HUES48 (cell line): Measurements from ENCODE around the gene MLIP.

Experiments used
- H3K27ac ChIP-seq: one replicate; pipeline ENCODE4 v1.7.0; 2013; ENCODE audit warnings: low read depth, low read length, inconsistent platforms
- H3K27me3 ChIP-seq: 2 replicates; pipeline ENCODE4 v1.6.1; 2013; ENCODE audit warnings: mild to moderate bottlenecking, low read length; ENCODE audit not compliant: control insufficient read depth, insufficient read depth
- H3K36me3 ChIP-seq: 2 replicates; pipeline ENCODE4 v1.6.1; 2013; ENCODE audit warnings: low read length; ENCODE audit not compliant: control insufficient read depth, insufficient read depth
- H3K4me1 ChIP-seq: 2 replicates; pipeline ENCODE4 v1.6.1; 2013; ENCODE audit warnings: mild to moderate bottlenecking, low read length; ENCODE audit not compliant: control insufficient read depth, insufficient read depth
- H3K4me3 ChIP-seq: 2 replicates; pipeline ENCODE4 v1.5.1; 2013; ENCODE audit warnings: mild to moderate bottlenecking, low read depth, low read length
- H3K9ac ChIP-seq: 2 replicates; pipeline ENCODE4 v1.6.1; 2013; ENCODE audit warnings: mild to moderate bottlenecking, low read depth, low read length, moderate library complexity
- H3K9me3 ChIP-seq: 2 replicates; pipeline ENCODE4 v1.6.1; 2013; ENCODE audit warnings: low read length; ENCODE audit not compliant: control insufficient read depth, insufficient read depth

The MLIP gene

DNA sequence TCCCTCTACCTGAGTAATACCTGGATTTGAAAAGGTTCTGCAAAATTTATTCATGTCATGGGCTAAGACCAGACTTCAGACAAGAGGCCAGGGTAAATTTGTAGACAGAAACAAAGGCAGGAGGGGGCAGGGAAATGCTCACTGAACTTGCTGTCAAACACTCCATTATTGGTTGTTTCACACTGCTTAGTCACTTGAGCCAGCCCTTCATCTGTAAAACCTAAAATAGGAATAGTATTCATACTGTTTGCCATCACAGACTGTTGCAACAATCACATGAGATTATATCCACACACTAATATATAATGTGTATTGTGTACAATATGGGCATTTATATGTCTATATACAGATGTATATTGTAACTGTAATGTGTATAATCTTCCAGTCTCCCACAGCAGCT is 190.5 kb downstream of the MLIP start:
- H3K9me3 ChIP-seq = no peaks in the 10 kb centered on the region
- no peaks in the 10 kb centered on the region for H3K27me3 ChIP-seq
- H3K27ac ChIP-seq = no peak overlapping the region
- H3K36me3 ChIP-seq = no peaks in the 10 kb centered on the region
- H3K9ac ChIP-seq = no peak overlapping the region
- no peaks in the 10 kb centered on the region for H3K4me1 ChIP-seq
- no peak overlapping the region for H3K4me3 ChIP-seq

GRCh38 chr6:54307439-54307910 is 196.2 kb downstream of the MLIP start:
- Histone ChIP-seq H3K27me3 (no peaks in the 10 kb centered on the region), H3K36me3 (no peaks in the 10 kb centered on the region), H3K9ac (no peak overlapping the region), H3K9me3 (no peaks in the 10 kb centered on the region), H3K4me3 (no peak overlapping the region), H3K4me1 (no peaks in the 10 kb centered on the region), H3K27ac (no peak overlapping the region)

GRCh38 chr6:54308289-54308985 is 197.2 kb downstream of the MLIP start, which contains the start of gene TINAG:
TINAG (plus strand) TSS chr6:54308441; CDS start chr6:54308551, 110 bp downstream.
- Histone ChIP-seq H3K4me1 (no peaks in the 10 kb centered on the region), H3K36me3 (no peaks in the 10 kb centered on the region), H3K9ac (no peak within 1 kb of the TSS), H3K27me3 (no peaks in the 10 kb centered on the region), H3K4me3 (no peak within 1 kb of the TSS), H3K27ac (peak within 1 kb of the TSS; percentile 3), H3K9me3 (no peaks in the 10 kb centered on the region)

- Histone ChIP-seq H3K27ac (no peak overlapping the region), H3K36me3 (no peaks in the 10 kb centered on the region), H3K4me1 (no peaks in the 10 kb centered on the region), H3K9me3 (no peaks in the 10 kb centered on the region), H3K27me3 (no peaks in the 10 kb centered on the region), H3K9ac (no peak overlapping the region), H3K4me3 (no peak overlapping the region)
Observed at GRCh38 chr6:54308986-54309315, 197.7 kb downstream of the MLIP start.

GRCh38 chr6:54310377-54311152 is 199.3 kb downstream of the MLIP start:
- H3K27ac ChIP-seq = no peak overlapping the region
- no peak overlapping the region for H3K4me3 ChIP-seq
- H3K4me1 ChIP-seq = no peaks in the 10 kb centered on the region
- H3K9me3 ChIP-seq = no peaks in the 10 kb centered on the region
- no peaks in the 10 kb centered on the region for H3K27me3 ChIP-seq
- no peaks in the 10 kb centered on the region for H3K36me3 ChIP-seq
- H3K9ac ChIP-seq = no peak overlapping the region

GRCh38 chr6:54315656-54316055 is 204.4 kb downstream of the MLIP start:
- Histone ChIP-seq H3K36me3 (no peaks in the 10 kb centered on the region), H3K27me3 (no peaks in the 10 kb centered on the region), H3K9me3 (no peaks in the 10 kb centered on the region), H3K9ac (no peak overlapping the region), H3K4me1 (no peaks in the 10 kb centered on the region), H3K4me3 (no peak overlapping the region), H3K27ac (no peak overlapping the region)
